GM12801 (cell line): ENCODE results near the gene TPRG1L.

Experiments
- CTCF ChIP-seq: IDR thresholded peaks from one replicate; pipeline ENCODE4 v1.5.1; 2011; ENCODE audit warnings: control low read depth; ENCODE audit not compliant: insufficient read length; ENCODE audit errors: extremely low read depth

TPRG1L gene

GRCh38 chr1:3636531-3636930 lies 11.7 kb downstream of the TPRG1L start:
- no peak for TF ChIP-seq CTCF

GRCh38 chr1:3638027-3638426 lies 13.2 kb downstream of the TPRG1L start:
- TF ChIP-seq CTCF = no peak

- no peak for TF ChIP-seq CTCF
Observed at GRCh38 chr1:3638676-3639075, 13.9 kb downstream of the TPRG1L start.

GRCh38 chr1:3639397-3639911 lies 14.6 kb downstream of the TPRG1L start:
- no peak for TF ChIP-seq CTCF

- TF ChIP-seq CTCF = no peak
Observed at GRCh38 chr1:3640121-3640837, 15.5 kb downstream of the TPRG1L start.

- TF ChIP-seq CTCF = no peak
Observed at GRCh38 chr1:3641046-3641760, 16.4 kb downstream of the TPRG1L start.

GRCh38 chr1:3641816-3642215 lies 17.0 kb downstream of the TPRG1L start:
- no peak for TF ChIP-seq CTCF
